Measurements from ENCODE around the gene DPYD.

Gene DPYD

GRCh38 chr1:97337250-97338030 is 583.4 kb downstream of the DPYD start:
- DNase-seq (ENCODE audit: insufficient read length, low spot score) (no peak), FAIRE-seq (no peak)
- TF ChIP-seq CTCF (IDR thresholded peaks at IDR 0.05; ENCODE audit: insufficient read depth, missing control alignments), result no peak

- FAIRE-seq (no peak), DNase-seq (ENCODE audit: insufficient read length, low spot score) (no peak)
- TF ChIP-seq CTCF (IDR thresholded peaks at IDR 0.05; ENCODE audit: insufficient read depth, missing control alignments), result no peak
Observed at GRCh38 chr1:97334454-97334853, 586.4 kb downstream of the DPYD start.

- no peak for DNase-seq (ENCODE audit: insufficient read length, low spot score)
- no peak for TF ChIP-seq CTCF (IDR thresholded peaks at IDR 0.05; ENCODE audit: insufficient read depth, missing control alignments)
- FAIRE-seq, result no peak
Observed at GRCh38 chr1:97332716-97333115, 588.1 kb downstream of the DPYD start.

- TF ChIP-seq CTCF (IDR thresholded peaks at IDR 0.05; ENCODE audit: insufficient read depth, missing control alignments), result no peak
- DNase-seq (ENCODE audit: insufficient read length, low spot score), result no peak
- FAIRE-seq, result no peak
Observed at GRCh38 chr1:97331165-97331564, 589.7 kb downstream of the DPYD start.

- peak; percentile 14 for TF ChIP-seq CTCF (IDR thresholded peaks at IDR 0.05; ENCODE audit: insufficient read depth, missing control alignments)
- no peak for FAIRE-seq
- DNase-seq (ENCODE audit: insufficient read length, low spot score), result no peak
Observed at GRCh38 chr1:97314685-97315084, 606.1 kb downstream of the DPYD start.

GRCh38 chr1:97308131-97308530 is 612.7 kb downstream of the DPYD start:
- DNase-seq (ENCODE audit: insufficient read length, low spot score) (no peak), FAIRE-seq (no peak)
- no peak for TF ChIP-seq CTCF (IDR thresholded peaks at IDR 0.05; ENCODE audit: insufficient read depth, missing control alignments)

- FAIRE-seq (no peak), DNase-seq (ENCODE audit: insufficient read length, low spot score) (no peak)
- no peak for TF ChIP-seq CTCF (IDR thresholded peaks at IDR 0.05; ENCODE audit: insufficient read depth, missing control alignments)
Observed at GRCh38 chr1:97307568-97307967, 613.3 kb downstream of the DPYD start.
